AG09309 (cell line): Measurements from ENCODE around the gene STAT6.
"Not testable (repeated sequence)": the region's sequence is repeated elsewhere in the genome, so short reads cannot be mapped to it uniquely, and the experiment has no call there.

ENCODE experiments used
- DNase-seq: peaks from one replicate; pipeline ENCODE4 v3.0.0-alpha.2; 2010; ENCODE audit warnings: low read depth
- H3K4me3 ChIP-seq: 2 replicates; pipeline ENCODE4 v1.5.1; 2011; ENCODE audit warnings: mild to moderate bottlenecking, low read depth, low read length, moderate library complexity; ENCODE audit not compliant: control insufficient read depth
- CTCF ChIP-seq: IDR thresholded peaks from 2 replicates; pipeline ENCODE4 v1.5.1; 2011; ENCODE audit warnings: mild to moderate bottlenecking, low read depth, low read length, inconsistent platforms; ENCODE audit not compliant: insufficient read depth, control insufficient read depth; ENCODE audit errors: missing control alignments

The STAT6 gene

GRCh38 chr12:57087010-57087690, 24.0 kb downstream of the STAT6 start:
- TF ChIP-seq CTCF = no peak
- peak overlapping the region; percentile 80 for H3K4me3 ChIP-seq
- DNase-seq = peak; percentile 60

- DNase-seq = no peak
- TF ChIP-seq CTCF = peak; percentile 40
- peak overlapping the region; percentile 80 for H3K4me3 ChIP-seq
Measured at GRCh38 chr12:57086493-57087009, 24.6 kb downstream of the STAT6 start.

GRCh38 chr12:57085999-57086492, 25.1 kb downstream of the STAT6 start:
- TF ChIP-seq CTCF = no peak
- H3K4me3 ChIP-seq = peak overlapping the region; percentile 80; the same call in 1 of the 2 replicates
- DNase-seq = no peak

GRCh38 chr12:57080855-57081254, 30.3 kb downstream of the STAT6 start:
- no peak overlapping the region for H3K4me3 ChIP-seq
- DNase-seq = no peak
- no peak for TF ChIP-seq CTCF

GRCh38 chr12:57079821-57080220, 31.3 kb downstream of the STAT6 start:
- TF ChIP-seq CTCF = no peak
- H3K4me3 ChIP-seq = no peak overlapping the region
- no peak for DNase-seq

- H3K4me3 ChIP-seq = peak within 1 kb of the TSS; percentile 86
- DNase-seq = peak; percentile 100
- no peak for TF ChIP-seq CTCF
Measured at GRCh38 chr12:57078519-57079404, 32.4 kb downstream of the STAT6 start, which contains the start of gene NEMP1. NEMP1 (minus strand) TSS chr12:57078791; CDS start chr12:57078745, 46 bp downstream.

GRCh38 chr12:57073566-57074450, 37.4 kb downstream of the STAT6 start:
- not testable (repeated sequence) for H3K4me3 ChIP-seq, DNase-seq
